SK-N-DZ (cell line): ENCODE results near the gene C2orf49.
A peak's percentile ranks its signal among the peaks of the same experiment; 100 is the strongest.

Experiments used
- DNase-seq: peaks from one replicate; pipeline ENCODE4 v3.0.0-alpha.2; 2015; ENCODE audit warnings: low spot score

The C2orf49 gene

DNA sequence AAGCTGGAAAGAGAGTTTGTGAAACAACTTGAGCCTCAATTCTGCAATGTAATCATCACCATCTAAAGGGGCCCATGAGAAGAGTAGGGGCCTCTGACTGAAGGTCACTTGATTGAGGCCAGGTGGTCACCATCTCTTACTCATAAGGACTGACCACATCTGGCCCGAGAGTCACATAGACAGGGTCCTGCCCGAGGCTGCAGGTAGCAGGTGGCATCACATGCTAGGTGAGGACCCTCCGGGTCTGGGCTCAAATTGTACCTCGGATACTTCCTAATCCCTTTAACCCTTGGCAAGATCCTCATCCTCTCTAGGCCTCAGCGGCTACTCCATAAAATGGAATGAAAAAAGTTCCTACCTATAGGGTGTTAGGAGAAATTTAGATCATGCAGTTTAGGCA, 44.8 kb downstream of the C2orf49 start:
- DNase-seq = no peak

GRCh38 chr2:105383432-105384166, 46.3 kb downstream of the C2orf49 start:
- DNase-seq = no peak

GRCh38 chr2:105384216-105384615, 46.9 kb downstream of the C2orf49 start:
- no peak for DNase-seq

DNA sequence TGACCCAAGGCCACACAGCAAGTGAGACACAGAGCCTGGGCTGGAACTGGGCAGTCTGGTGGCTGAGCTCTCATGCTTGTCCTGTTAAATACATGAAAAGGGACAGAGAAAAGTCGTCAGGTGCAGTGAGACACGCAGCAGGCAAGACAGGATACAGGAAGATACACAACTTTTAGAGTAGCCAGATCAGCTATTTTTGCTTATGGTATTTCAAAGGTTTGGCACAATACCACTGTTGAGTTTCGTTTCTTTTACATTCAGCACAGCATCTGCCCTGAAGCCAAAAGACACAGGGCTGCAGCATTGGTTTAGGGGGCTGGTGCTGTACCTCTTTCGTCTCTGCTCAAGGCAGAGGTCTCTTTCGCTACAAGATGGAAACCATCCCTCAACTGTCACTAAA, 47.5 kb downstream of the C2orf49 start:
- DNase-seq = no peak

DNA sequence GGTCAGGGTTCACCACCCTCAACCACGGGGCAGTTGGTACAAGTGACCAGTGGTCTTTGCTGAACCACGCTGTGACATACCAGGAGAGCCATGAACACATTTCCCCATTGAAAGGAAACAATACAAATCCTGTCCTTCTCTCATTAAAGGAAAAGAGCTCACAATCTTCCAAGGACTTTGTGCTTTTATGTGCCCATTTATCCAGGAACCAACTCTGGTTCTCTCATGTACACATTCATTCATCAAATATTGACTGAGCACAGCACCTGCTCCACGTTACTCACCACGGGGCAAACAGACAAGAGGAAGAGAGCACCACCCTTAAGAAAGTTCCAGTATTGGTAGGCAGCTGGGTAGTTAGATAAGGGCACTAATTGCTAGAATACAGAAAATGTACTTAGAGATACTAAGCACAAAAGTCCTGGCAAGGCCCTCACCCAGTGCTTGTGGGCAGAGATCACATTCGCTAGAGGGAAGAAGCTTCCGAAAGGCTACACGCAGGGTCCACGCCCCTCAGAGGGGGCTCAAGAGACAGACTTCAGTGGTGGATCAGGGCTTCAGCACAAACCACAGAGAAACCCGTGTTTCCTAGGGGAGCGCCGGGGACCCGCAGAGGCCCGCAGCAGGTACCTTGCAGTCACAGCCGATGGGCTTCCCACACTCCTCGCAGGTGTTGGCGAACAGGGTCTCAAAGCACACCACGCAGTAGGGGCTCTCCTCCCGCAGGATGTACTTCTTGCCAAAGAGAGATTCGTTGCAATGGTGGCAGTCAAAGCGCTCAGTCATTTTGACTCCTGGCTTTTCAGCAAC, 48.6 kb downstream of the C2orf49 start:
- DNase-seq = no peak

DNA sequence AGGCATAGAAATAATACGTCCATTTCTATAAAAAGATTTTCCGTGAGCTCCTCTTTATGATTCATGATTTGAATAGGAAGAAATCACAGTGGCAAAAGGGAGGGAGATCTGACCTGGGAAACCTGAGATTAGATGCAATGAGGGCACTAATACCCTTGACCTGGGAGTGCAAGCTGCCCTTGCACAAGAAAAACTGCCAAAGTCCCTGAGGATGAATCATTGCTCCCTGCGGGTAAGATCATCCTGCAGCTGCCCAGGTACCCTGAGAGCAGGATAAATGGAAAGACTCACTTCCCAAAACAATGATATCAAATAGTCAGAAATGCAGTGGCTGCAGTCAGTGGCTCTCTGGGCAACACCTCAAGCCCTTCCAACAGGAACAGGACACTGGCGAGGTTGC, 49.9 kb downstream of the C2orf49 start:
- DNase-seq = no peak

DNA sequence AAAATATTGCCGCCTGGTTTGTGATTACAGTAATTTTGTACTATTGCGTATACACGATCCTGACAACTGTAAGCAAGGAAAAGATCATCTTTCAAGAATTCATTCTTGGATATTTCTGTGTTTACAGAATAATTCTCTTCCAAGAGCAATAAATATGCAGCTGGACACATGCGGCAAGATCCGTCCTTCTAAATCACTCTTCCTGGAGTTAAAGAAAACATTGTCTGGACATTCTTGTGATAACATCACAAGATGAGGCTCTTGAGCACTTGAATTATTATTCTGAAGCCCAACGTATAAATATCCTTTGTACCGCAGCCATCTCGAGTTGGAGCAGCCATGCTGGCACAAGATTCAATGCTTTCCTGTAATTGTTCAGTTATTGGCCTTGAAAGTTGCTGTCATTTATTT, 51.6 kb downstream of the C2orf49 start:
- DNase-seq = no peak

- DNase-seq = no peak
Observed at GRCh38 chr2:105390454-105390853, 53.1 kb downstream of the C2orf49 start.

GRCh38 chr2:105391058-105391627, 53.8 kb downstream of the C2orf49 start:
- DNase-seq = no peak

GRCh38 chr2:105391763-105392662, 54.7 kb downstream of the C2orf49 start:
- DNase-seq = no peak

DNA sequence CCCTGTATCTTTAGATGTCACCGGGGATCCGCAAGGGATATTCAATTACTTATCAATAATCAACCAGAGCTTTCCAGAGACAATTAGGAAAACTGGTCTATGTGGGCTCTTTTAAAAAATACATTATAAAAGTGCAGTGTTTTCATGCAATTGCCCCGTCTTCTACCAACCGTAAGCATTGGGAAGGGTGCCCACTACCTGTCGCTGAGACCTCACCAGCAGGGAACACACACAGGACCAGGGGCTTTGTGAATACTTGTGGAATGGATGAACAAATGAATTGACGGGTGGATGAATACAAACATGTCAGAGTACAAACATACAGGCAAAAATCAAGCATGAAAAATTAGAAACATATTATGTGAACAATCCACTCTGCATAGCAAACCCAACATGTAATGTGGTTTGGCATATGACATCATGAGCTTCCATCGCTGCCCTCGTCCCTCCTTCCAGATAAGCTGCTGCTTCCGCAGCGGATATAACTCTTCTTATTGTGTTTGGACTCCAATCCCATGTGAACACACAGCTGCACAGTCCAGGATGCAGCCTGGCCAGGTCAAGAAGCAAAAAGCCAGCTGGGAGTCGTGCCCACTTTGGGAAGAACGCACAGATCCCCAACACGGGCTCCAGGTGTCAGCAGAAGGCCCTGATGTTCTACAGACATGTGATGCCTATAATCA, 56.2 kb downstream of the C2orf49 start:
- DNase-seq = no peak

DNA sequence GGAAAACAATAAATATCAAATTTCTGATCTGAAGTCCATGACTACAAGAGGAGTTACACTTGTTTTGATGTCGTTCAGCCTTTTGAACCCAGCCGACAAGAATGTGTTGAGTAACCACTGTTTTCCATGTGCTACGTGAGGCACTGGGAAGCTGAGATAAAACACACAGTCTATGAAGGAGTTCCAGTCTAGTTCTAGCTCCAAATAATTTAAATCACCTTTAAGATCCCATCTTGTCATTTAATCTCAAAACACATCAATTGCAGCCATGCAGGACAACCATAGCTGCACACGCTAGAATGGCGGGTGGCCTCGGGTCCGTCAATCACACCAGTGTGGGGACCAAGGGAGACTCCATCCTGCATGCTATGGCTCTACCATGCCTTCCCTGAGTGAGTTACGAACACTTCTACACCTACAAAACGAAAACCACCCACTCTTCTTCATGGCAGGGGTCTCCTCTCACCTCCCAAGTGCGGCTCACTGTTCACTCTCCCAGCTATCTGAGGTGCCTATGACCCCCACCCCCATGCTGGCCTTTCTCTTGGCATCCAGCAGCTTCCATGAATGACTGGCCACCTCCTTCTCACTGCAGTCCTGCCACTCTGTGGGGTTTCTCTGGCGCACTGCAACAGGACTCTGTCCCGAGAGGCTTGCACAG, 57.7 kb downstream of the C2orf49 start:
- no peak for DNase-seq

- no peak for DNase-seq
Observed at GRCh38 chr2:105395691-105396090, 58.4 kb downstream of the C2orf49 start.

GRCh38 chr2:105396254-105397024, 59.1 kb downstream of the C2orf49 start:
- no peak for DNase-seq

- DNase-seq = peak; percentile 47
Observed at GRCh38 chr2:105397025-105397722, 59.8 kb downstream of the C2orf49 start.

DNA sequence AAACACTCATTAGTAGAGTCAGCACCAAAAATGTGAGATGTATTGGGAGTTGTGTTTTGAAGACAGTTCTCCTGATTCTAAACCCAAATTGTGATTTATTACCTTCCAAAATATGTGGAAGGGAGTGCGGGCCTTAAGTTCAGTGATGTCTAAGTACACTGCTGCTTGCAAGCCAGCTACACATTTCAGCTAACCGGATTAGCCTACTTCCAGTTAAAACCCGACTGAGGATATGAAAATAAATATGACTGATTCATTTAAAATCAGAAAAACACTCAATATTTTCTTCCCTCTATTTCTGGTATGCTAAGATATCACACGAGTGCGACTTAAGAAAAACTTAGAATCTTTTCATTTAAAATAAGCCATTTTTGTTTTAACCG, 60.6 kb downstream of the C2orf49 start:
- DNase-seq = peak; percentile 57

GRCh38 chr2:105398336-105399206, 61.2 kb downstream of the C2orf49 start, which contains the start of gene FHL2:
Gene FHL2 (minus strand): TSS chr2:105399051. CDS start chr2:105386516, 12,535 bp downstream.
- peak; percentile 85 for DNase-seq
